HAP-1 (cell line): Measurements from ENCODE around the gene SEC14L2.
"Not testable (repeated sequence)": the region's sequence is repeated elsewhere in the genome, so short reads cannot be mapped to it uniquely, and the experiment has no call there.

Experiments used
- DNase-seq, 2 experiments: peaks; one replicate each; pipeline ENCODE4 v3.0.0-alpha.2; 2016 to 2020; ENCODE audit warnings: low spot score in 2 of 2
- H3K27me3 ChIP-seq: fragments of 250-450 bp; sonication (Bioruptor Pico); 2 replicates; pipeline ENCODE4 v1.5.1; 2020; ENCODE audit warnings: low read depth, mild to moderate bottlenecking, moderate library complexity
- H3K36me3 ChIP-seq: fragments of 250-450 bp; sonication (Bioruptor Pico); replicated peaks from 2 replicates; pipeline ENCODE4 v1.5.1; 2020; ENCODE audit warnings: mild to moderate bottlenecking
- H3K4me1 ChIP-seq: fragments of 250-450 bp; sonication (Bioruptor Pico); 2 replicates; pipeline ENCODE4 v1.5.1; 2020; ENCODE audit warnings: mild to moderate bottlenecking
- H3K4me3 ChIP-seq: fragments of 250-450 bp; sonication (Bioruptor Pico); 2 replicates; pipeline ENCODE4 v1.5.1; 2020; ENCODE audit warnings: mild to moderate bottlenecking, moderate library complexity
- H3K9me3 ChIP-seq: fragments of 250-450 bp; sonication (Bioruptor Pico); 2 replicates; pipeline ENCODE4 v1.5.1; 2020; ENCODE audit warnings: mild to moderate bottlenecking, moderate library complexity
- in situ Hi-C: fragments of 300-500 bp; cut with MboI; formaldehyde crosslinking; loops from 3 replicates; pipeline ENCODE4 v1.14.3; 2020; ENCODE audit warnings: low sequenced_read_pairs, inconsistent platforms, mixed read lengths

SEC14L2 gene

DNA sequence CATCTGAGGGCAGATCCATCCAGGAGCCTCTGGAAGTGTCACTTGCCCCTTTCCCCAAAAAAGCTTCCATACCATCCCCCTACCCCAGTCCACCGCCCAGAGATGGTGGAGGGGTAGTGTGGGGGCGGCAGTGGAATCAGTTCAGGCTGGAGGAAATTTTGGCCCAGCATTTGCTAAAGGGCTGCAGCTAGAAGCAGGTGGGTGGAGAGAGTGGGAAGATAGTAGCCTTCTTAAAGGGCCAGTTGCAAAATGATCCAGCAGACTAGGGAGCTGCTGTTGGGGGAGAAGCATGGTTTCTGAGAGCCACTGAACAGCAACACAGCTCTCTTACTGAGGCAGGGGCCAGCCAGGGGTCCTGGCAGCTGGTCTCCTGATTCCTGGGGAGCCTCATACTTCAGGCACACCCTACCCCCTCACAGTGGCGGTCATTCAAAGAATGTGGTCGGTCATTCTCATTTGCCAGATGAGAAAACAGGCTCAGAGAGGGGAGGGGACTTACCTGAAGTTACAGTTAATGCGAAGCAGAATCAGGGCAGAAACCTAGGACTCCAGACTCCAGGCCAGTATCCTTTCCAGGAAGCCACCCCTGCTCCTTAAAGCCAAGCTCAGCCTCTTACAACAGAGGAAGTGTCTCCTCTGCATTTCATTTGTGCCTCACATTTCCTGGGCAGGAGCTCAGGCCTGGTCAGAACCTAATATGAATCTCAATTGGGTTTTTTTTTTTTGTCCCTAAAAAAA, 5.4 kb downstream of the SEC14L2 start:
- H3K9me3 ChIP-seq, result no peaks in the 10 kb centered on the region
- H3K4me3 ChIP-seq, result no peak overlapping the region
- no peaks in the 10 kb centered on the region for H3K4me1 ChIP-seq
- H3K27me3 ChIP-seq, result no peaks in the 10 kb centered on the region
- DNase-seq, result no peak
- in situ Hi-C loops, result no loop called here
- no peaks in the 10 kb centered on the region for H3K36me3 ChIP-seq

DNA sequence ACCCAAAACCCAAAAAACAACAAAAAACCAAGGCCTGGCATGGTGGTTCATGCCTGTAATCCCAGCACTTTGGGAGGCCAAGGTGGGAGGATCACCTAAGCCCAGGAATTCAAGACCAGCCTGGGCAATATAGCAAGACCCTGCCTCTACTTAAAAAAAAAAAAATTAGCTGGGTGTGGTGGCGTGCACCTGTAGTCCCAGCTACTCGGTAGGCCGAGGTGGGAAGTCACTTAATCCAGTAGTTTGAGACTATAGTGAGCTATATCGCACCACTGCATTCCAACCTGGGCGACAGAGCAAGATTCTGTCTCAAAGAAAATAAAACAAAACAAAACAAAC, 5.9 kb downstream of the SEC14L2 start:
- DNase-seq, H3K4me1 ChIP-seq, H3K4me3 ChIP-seq, H3K36me3 ChIP-seq, H3K27me3 ChIP-seq, in situ Hi-C loops, H3K9me3 ChIP-seq: not testable (repeated sequence)

DNA sequence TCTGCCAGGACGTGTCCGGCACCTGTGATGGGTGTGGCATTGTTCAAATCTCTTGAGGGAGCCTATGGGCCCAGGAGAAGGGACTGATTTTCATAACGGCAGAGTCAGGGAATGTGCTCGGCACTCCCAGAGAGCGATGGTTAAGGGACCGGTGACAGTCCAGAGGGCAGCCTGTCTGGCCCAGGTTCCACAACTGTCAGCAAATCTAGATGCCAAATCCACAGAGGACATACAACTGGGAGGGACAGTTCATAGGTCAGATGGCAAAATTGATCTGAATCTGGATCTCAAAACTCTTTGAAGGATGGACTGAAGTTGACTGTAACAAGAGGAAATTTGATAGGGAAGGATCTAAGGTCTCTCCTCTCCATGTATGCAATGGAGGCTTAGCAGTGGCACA, 7.5 kb downstream of the SEC14L2 start:
- DNase-seq, result no peak

DNA sequence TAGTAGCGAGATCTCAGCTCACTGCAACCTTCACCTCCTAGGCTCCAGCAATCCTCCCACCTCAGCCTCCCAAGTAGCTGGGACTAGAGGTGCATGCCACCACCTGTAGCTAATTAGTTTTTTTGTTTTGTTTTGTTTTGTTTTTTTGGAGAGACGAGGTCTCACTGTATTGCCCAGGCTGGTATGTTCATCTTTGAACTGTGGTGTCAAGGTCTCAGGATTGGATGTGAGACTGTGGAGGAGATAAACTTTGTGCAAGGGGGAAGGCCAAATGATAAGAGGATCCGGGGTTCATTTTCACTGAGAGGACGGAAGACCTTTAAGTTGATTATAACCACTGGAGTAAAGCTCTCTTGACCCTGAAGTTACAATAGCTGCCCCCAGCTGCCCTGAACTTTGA, 8.9 kb downstream of the SEC14L2 start:
- in situ Hi-C loops, result no loop called here
- H3K27me3 ChIP-seq, result no peaks in the 10 kb centered on the region
- H3K4me3 ChIP-seq, result no peak overlapping the region
- DNase-seq, result no peak
- no peaks in the 10 kb centered on the region for H3K9me3 ChIP-seq
- peaks cover 9% of the 10 kb centered on the region for H3K36me3 ChIP-seq
- no peaks in the 10 kb centered on the region for H3K4me1 ChIP-seq

More for the DNA sequence above, 7.5 kb downstream of the SEC14L2 start:
- Histone ChIP-seq H3K4me1 (no peaks in the 10 kb centered on the region), H3K27me3 (no peaks in the 10 kb centered on the region), H3K36me3 (peaks cover 3% of the 10 kb centered on the region; the same call in 1 of the 2 replicates), H3K4me3 (no peak overlapping the region), H3K9me3 (no peaks in the 10 kb centered on the region)
- in situ Hi-C loops, result no loop called here

DNA sequence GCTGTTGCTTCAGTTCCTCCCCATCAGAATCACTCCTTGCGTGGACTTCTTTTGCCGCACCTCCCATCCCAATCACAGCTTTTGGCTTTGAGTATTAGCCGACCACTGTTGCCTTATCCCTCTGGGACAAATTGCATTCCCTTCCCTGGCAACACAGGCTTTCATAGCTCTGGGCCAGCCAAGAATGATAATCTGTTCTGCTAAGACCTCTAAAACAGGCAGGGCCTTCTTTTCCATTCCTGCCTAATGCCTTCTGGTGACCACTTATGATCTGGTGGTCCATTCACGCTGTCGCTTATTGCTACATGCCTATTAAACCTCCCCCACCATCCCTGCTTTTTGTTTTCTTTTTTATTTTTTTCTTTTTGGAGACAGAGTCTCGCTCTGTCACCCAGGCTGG, 9.6 kb downstream of the SEC14L2 start:
- Histone ChIP-seq H3K36me3 (peaks cover 15% of the 10 kb centered on the region), H3K4me3 (no peak overlapping the region), H3K9me3 (no peaks in the 10 kb centered on the region), H3K4me1 (no peaks in the 10 kb centered on the region), H3K27me3 (no peaks in the 10 kb centered on the region)
- no peak for DNase-seq
- in situ Hi-C loops, result no loop called here

DNA sequence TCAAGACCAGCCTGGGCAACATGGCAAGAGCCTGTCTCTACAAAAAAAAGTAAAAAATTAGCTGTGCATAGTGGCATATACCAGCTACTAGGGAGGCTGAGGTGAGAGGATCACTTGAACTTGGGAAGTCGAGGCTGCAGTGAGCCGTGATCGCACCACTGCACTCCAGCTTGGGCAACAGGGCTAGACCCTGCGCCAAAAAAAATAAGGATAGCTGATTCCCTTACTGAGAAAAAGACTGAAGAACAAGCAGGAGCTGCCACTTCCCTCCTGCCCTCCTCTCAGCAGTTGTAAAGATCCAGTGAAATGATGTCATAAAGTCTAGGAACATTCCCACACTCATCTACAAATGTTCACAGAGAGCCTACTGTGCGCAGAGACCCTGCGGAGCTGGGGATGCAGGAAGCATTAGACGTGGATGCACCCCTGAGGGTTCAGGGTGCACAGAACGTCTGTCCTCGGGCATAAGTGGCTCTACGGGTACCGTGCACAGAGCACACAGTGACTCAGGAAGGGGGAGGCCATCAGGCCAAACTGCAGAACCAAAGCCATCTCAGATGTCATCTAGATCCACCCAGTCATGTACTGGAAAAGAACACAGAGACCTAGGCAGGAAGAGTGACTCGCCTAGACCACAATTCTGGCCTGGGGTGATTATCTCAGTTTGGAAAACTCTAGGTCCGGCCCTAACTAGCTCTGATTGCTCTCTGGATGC, 11.7 kb downstream of the SEC14L2 start:
- peaks cover 15% of the 10 kb centered on the region for H3K36me3 ChIP-seq
- H3K9me3 ChIP-seq, result no peaks in the 10 kb centered on the region
- H3K4me1 ChIP-seq, result no peaks in the 10 kb centered on the region
- H3K27me3 ChIP-seq, result no peaks in the 10 kb centered on the region
- in situ Hi-C loops, result no loop called here
- H3K4me3 ChIP-seq, result no peak overlapping the region
- no peak for DNase-seq

DNA sequence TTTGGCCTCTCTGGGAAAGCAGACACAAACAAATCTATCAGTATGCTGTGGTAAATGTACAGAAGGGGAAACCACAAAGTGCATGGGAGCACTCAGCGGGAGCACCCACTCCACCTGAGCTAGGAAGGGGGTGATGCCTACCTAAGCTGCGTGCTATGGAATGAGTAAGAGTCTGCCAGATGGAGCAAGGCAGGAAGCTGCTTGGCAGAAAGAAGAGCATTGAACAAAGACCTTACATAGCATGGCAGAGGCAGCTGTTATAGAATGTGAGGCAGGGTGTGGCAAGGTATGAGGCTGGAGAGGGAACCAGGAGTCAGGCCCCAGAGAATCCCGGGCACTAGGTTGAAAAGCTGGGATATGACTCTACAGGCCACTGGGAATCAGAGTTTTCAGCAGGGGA, 15.0 kb downstream of the SEC14L2 start:
- Histone ChIP-seq H3K36me3 (peaks cover 27% of the 10 kb centered on the region), H3K9me3 (no peaks in the 10 kb centered on the region), H3K4me1 (no peaks in the 10 kb centered on the region), H3K4me3 (no peak overlapping the region), H3K27me3 (no peaks in the 10 kb centered on the region)
- in situ Hi-C loops, result no loop called here
- DNase-seq, result no peak

DNA sequence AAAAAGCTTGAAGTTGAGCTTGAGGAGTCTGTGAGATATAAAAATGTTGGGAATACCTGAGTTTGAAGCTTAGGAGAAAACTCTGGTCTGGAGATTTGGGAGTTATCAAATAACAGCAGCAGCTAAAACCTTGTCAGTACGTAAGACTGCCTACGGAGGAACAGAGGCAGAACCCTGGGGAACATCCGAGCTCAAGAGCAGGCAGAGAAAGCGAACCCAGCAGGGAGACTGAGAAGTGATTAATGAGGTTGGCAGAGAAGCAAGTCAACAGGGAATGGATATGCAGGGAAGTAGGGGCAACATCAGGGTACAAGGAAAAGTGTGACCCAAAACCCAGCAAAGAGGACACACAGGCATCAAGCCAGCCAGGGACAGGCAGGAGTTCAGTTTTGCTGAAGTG, 16.2 kb downstream of the SEC14L2 start:
- Histone ChIP-seq H3K4me3 (no peak overlapping the region), H3K27me3 (no peaks in the 10 kb centered on the region), H3K4me1 (no peaks in the 10 kb centered on the region), H3K36me3 (peaks cover 31% of the 10 kb centered on the region), H3K9me3 (no peaks in the 10 kb centered on the region)
- in situ Hi-C loops, result no loop called here
- no peak for DNase-seq

DNA sequence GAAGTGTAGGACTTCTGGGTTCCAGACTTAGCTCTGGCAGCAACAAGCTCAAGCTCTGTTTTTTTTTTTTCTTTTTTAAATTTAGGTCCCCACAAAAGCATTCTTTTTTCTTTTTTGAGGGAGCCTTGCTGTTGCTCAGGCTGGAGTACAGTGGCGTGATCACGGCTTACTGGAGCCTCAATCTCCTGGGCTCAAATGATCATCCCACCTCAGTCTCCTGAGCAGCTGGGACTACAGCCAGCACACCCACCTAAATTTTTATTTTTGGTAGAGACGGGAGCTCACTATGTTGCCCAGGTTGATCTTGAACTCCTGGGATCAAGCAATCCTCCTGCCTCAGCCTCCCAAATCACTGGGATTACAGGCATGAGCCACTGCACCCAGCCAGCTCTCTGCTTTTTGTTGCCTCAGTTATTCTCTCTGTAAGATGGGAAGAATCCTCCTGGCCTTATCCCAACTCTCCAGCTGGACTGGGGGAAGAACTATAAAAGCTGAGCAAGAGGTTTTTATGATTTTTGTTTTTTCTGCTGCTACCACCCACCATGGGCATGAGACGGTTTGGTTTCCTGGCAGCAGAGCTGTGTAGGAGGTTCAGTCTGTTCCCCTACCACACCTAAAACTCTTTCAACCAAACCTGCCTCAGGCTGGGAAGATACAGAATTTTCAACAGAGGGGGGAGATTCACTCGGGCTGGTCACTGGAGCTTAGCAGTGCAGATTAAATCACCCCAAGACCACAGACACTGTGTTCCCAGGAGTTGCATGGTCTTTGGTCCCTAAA, 17.1 kb downstream of the SEC14L2 start:
- no peak for DNase-seq
- Histone ChIP-seq H3K9me3 (no peaks in the 10 kb centered on the region), H3K4me1 (no peaks in the 10 kb centered on the region), H3K4me3 (no peak overlapping the region), H3K36me3 (peaks cover 32% of the 10 kb centered on the region), H3K27me3 (no peaks in the 10 kb centered on the region)
- in situ Hi-C loops, result no loop called here

DNA sequence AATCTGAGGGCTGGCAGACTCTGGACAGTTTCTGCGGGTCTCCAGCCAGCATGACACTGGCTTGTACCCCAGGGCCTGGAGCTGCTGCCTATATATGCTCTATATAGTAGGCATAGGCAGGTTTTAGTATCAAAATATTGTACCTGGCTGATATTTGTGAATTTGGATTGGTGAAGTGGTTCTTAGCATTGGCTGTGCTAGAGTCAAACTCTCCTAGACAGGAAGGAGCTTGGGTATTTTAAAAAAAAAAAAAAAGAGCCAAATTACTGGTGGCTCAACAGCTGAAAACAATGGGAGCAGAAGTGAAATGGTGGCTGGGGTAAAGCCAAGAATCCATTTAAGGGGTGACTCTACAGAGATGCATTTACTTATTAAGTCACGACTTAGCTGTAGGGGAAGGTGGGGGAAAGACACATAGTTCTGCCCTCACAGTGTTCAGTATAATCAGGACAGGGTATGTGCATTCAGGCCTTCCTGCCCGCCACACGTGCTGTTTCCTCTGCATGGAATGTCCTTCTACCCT, 17.8 kb downstream of the SEC14L2 start:
- H3K36me3 ChIP-seq, result peaks cover 39% of the 10 kb centered on the region
- no peak overlapping the region for H3K4me3 ChIP-seq

DNA sequence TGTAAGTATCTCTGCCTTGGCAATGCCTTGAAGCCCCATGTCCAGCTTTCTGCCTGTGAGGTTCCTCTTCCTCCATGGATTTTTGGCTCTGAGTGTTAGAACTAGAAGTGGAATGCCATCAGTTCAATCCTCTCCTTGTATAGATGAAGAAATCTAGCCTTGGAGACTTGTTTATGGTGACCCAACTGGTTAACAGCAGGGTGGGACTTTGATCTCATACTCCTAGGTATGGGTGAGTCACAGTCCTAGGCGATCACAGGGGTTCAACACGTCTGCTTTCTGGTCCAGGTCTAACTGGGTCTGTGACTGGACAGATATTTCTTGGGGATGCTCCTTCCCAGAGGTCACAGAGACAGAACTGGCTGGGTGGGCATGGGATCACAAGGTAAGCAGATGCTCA, 19.6 kb downstream of the SEC14L2 start:
- Histone ChIP-seq H3K9me3 (no peaks in the 10 kb centered on the region), H3K27me3 (no peaks in the 10 kb centered on the region), H3K4me3 (no peak overlapping the region), H3K4me1 (peaks cover 11% of the 10 kb centered on the region), H3K36me3 (peaks cover 43% of the 10 kb centered on the region)
- no peak for DNase-seq
- in situ Hi-C loops, result no loop called here

More for the DNA sequence above, 17.8 kb downstream of the SEC14L2 start:
- no peaks in the 10 kb centered on the region for H3K9me3 ChIP-seq
- no peaks in the 10 kb centered on the region for H3K27me3 ChIP-seq
- in situ Hi-C loops, result no loop called here
- no peak for DNase-seq
- H3K4me1 ChIP-seq, result no peaks in the 10 kb centered on the region

DNA sequence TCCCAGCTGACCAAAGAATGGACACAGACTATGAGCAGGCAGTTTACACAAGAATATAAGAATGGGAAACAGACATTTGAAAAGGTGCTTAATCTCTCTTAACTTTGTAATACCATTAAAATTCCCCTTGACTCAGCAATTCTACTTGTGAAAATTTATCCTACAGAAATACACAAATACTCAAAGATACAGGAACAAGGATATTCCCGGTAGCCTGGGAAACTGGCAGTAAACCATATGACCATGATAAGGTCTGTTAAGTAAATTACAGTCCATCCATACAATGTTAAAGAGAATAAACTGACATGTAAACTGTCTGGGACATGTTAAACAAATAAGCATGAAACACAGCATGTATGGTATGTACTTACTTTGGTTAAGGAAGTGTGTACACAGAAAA, 20.0 kb downstream of the SEC14L2 start:
- Histone ChIP-seq H3K4me1 (peaks cover 12% of the 10 kb centered on the region), H3K4me3 (no peak overlapping the region), H3K27me3 (no peaks in the 10 kb centered on the region), H3K36me3 (peaks cover 43% of the 10 kb centered on the region), H3K9me3 (no peaks in the 10 kb centered on the region)
- no peak for DNase-seq
- in situ Hi-C loops, result no loop called here

DNA sequence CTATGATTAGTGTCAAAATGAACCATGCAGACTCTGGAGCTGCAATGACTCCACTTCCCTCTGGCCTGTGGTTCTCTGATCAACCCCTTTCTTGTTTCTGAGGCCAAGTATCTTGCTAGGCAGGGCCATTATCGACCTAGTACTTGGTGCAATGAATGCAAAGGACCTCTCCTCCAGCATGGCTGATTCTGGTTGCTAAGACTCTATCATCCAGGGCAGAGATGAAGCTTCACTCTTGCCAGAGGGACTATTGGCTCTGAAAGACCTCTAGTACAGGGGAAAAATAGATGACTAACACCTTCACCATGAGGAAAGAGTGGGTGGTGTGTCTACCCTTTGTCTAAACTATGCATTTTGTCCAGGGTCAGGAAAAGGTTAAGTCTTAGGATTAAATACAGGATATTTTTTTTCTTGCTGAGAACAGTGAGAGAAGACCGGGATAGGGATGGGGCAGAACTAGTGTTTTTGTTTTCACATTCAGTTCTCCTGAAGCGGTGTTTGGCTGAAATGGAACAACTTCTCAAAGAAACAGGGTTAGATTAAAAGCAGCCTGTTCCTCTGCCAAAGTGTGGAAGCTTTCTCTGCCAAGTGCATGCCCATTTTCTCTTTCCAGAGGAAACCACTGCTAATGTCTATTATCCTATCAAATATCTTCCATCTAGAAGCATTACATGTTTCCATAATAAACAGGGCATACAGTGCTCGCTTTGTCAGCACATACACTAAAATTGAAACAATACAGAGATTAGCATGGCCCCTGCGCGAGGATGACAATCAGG, 23.7 kb downstream of the SEC14L2 start:
- Histone ChIP-seq H3K4me1 (peaks cover 37% of the 10 kb centered on the region), H3K27me3 (no peaks in the 10 kb centered on the region), H3K9me3 (no peaks in the 10 kb centered on the region), H3K36me3 (peaks cover 43% of the 10 kb centered on the region), H3K4me3 (no peak overlapping the region)
- no peak for DNase-seq
- in situ Hi-C loops, result no loop called here
